ENCODE data around the gene CAVIN1.

GRCh38 chr17:42436391-42436790 lies 13.3 kb upstream of the CAVIN1 start:
- peak in 1 of 4 donors; percentile 21 for TF ChIP-seq EP300 (IDR thresholded peaks at IDR 0.05)
- TF ChIP-seq POLR2A (IDR thresholded peaks at IDR 0.05), result no peak
- TF ChIP-seq CTCF (IDR thresholded peaks at IDR 0.05), result no peak
- TF ChIP-seq POLR2AphosphoS5 (IDR thresholded peaks at IDR 0.05), result peak; percentile 51 to 80 (median 62)

All from sigmoid colon (tissue), 4 donors.